Smooth muscle cell (in vitro differentiated cells): ENCODE results near the gene RIPPLY2. TPM values are rescaled to one million over a fixed set of nuclear protein-coding genes. Genes with fewer than 3 reads are reported as not detected.
"Not testable (repeated sequence)": the region's sequence is repeated elsewhere in the genome, so short reads cannot be mapped to it uniquely, and the experiment has no call there.

ENCODE experiments used
- DNase-seq: peaks from one replicate; lab custom pipeline; 2025; ENCODE audit not compliant: unreplicated experiment; lab: John Stamatoyannopoulos, UW
- H2AFZ ChIP-seq: fragments of 200-600 bp; sonication (generic); 2 replicates; pipeline ENCODE4 v1.6.0; 2016; ENCODE audit warnings: antibody characterized with exemption, low read depth, mild to moderate bottlenecking
- H3F3A ChIP-seq: fragments of 200-600 bp; sonication (generic); 2 replicates; pipeline ENCODE4 v1.6.0; 2017; ENCODE audit warnings: antibody characterized with exemption, low read depth
- H3K27ac ChIP-seq: fragments of 200-600 bp; sonication (generic); 2 replicates; pipeline ENCODE4 v1.5.1; 2016; ENCODE audit warnings: low read depth, mild to moderate bottlenecking
- H3K27me3 ChIP-seq: fragments of 200-600 bp; sonication (generic); 2 replicates; pipeline ENCODE4 v1.6.1; 2016; ENCODE audit warnings: low read depth, mild to moderate bottlenecking
- H3K36me3 ChIP-seq: fragments of 200-600 bp; sonication (generic); 2 replicates; pipeline ENCODE4 v1.5.1; 2016; ENCODE audit warnings: low read depth
- H3K4me1 ChIP-seq: fragments of 200-600 bp; sonication (generic); 2 replicates; pipeline ENCODE4 v1.5.1; 2016; ENCODE audit warnings: low read depth
- H3K4me2 ChIP-seq: fragments of 200-600 bp; sonication (generic); 2 replicates; pipeline ENCODE4 v1.6.0; 2016; ENCODE audit warnings: mild to moderate bottlenecking
- H3K4me3 ChIP-seq: fragments of 200-600 bp; sonication (generic); 2 replicates; pipeline ENCODE4 v1.5.1; 2016; ENCODE audit warnings: mild to moderate bottlenecking
- H3K79me2 ChIP-seq: fragments of 200-600 bp; sonication (generic); 2 replicates; pipeline ENCODE4 v1.6.0; 2016; ENCODE audit warnings: low read depth, mild to moderate bottlenecking
- H3K9ac ChIP-seq: fragments of 200-600 bp; sonication (generic); 2 replicates; pipeline ENCODE4 v1.6.0; 2016; ENCODE audit warnings: low read depth
- H3K9me3 ChIP-seq: fragments of 200-600 bp; sonication (generic); replicated peaks from 2 replicates; pipeline ENCODE4 v1.5.1; 2016; ENCODE audit warnings: low read depth
- H4K20me1 ChIP-seq: fragments of 200-600 bp; sonication (generic); 2 replicates; pipeline ENCODE4 v1.6.0; 2016; ENCODE audit warnings: low read depth
- CTCF ChIP-seq: fragments of 200-600 bp; sonication (generic); IDR thresholded peaks from 2 replicates; pipeline ENCODE4 v1.5.1; 2017; ENCODE audit warnings: borderline replicate concordance, mild to moderate bottlenecking, antibody characterized with exemption; ENCODE audit not compliant: insufficient read depth, poor library complexity, severe bottlenecking
- WGBS: methylation state at CpG from one replicate; pipeline ENCODE4 v1.1.7; 2016; ENCODE audit warnings: low lambda C conversion rate; 5-methylcytosine and 5-hydroxymethylcytosine counted together
- polyA plus RNA-seq: library from polyadenylated mRNA; unstranded; fragments of >200 nt; fragmentation: Nextera tagmentation; extraction: Ambion mirVana; gene quantifications from 2 replicates; pipeline ENCODE4 v1.2.1, GENCODE V29; 2016
- total RNA-seq: library from RNA; depleted of rRNA; stranded (reverse); fragments of >200 nt; gene quantifications from 2 replicates; pipeline ENCODE4 v1.2.3, GENCODE V29; 2014

Gene RIPPLY2
- not detected in 2 replicates for total RNA-seq
- polyA plus RNA-seq = not detected in 2 replicates

GRCh38 chr6:83853178-83854000, at the start of gene RIPPLY2:
Gene RIPPLY2, plus strand, starts transcription at chr6:83853360. Its CDS starts 57 bp downstream, at chr6:83853417.
- Histone ChIP-seq H2AFZ (peak within 1 kb of the TSS; percentile 39), H3K9me3 (no peaks in the 10 kb centered on the region), H3K4me3 (peak within 1 kb of the TSS; percentile 54), H4K20me1 (no peaks in the 10 kb centered on the region), H3K36me3 (no peaks in the 10 kb centered on the region), H3K27ac (no peak within 1 kb of the TSS), H3K9ac (no peak within 1 kb of the TSS), H3K79me2 (no peaks in the 10 kb centered on the region), H3K4me1 (peaks cover 5% of the 10 kb centered on the region), H3K27me3 (peaks cover 81% of the 10 kb centered on the region), H3F3A (no peaks in the 10 kb centered on the region), H3K4me2 (peak within 1 kb of the TSS; percentile 87)
- DNase-seq = no peak
- no peak for TF ChIP-seq CTCF
- WGBS = under 1% methylated on average over 75 of the region's 81 CpGs

- not testable (repeated sequence) for H3K9ac ChIP-seq
- WGBS = 78% methylated on average over 10 of the region's 21 CpGs
Measured at GRCh38 chr6:83803492-83803891, 49.7 kb upstream of the RIPPLY2 start.

GRCh38 chr6:83804886-83805285, 48.3 kb upstream of the RIPPLY2 start:
- Histone ChIP-seq H3K4me3 (no peak overlapping the region), H2AFZ (no peak overlapping the region), H3K9me3 (no peaks in the 10 kb centered on the region), H3K79me2 (no peaks in the 10 kb centered on the region), H3K9ac (no peak overlapping the region), H3K36me3 (no peaks in the 10 kb centered on the region), H3K4me1 (no peaks in the 10 kb centered on the region), H3K27ac (no peak overlapping the region), H3K27me3 (no peaks in the 10 kb centered on the region), H3F3A (no peaks in the 10 kb centered on the region), H4K20me1 (no peaks in the 10 kb centered on the region), H3K4me2 (no peak overlapping the region)
- TF ChIP-seq CTCF = no peak
- DNase-seq = no peak

More at GRCh38 chr6:83803492-83803891, 49.7 kb upstream of the RIPPLY2 start:
- H3K79me2 ChIP-seq, H4K20me1 ChIP-seq, DNase-seq, H3K36me3 ChIP-seq, H2AFZ ChIP-seq, H3K27me3 ChIP-seq, H3K4me3 ChIP-seq, H3K4me2 ChIP-seq, H3K27ac ChIP-seq, H3K4me1 ChIP-seq, H3K9me3 ChIP-seq, H3F3A ChIP-seq: not testable (repeated sequence)

- Histone ChIP-seq H2AFZ (no peak overlapping the region), H3K9ac (no peak overlapping the region), H3K9me3 (no peaks in the 10 kb centered on the region), H3K27me3 (no peaks in the 10 kb centered on the region), H3K4me1 (no peaks in the 10 kb centered on the region), H4K20me1 (no peaks in the 10 kb centered on the region), H3F3A (no peaks in the 10 kb centered on the region), H3K27ac (no peak overlapping the region), H3K4me2 (no peak overlapping the region), H3K79me2 (no peaks in the 10 kb centered on the region), H3K4me3 (no peak overlapping the region), H3K36me3 (no peaks in the 10 kb centered on the region)
- no peak for DNase-seq
- TF ChIP-seq CTCF = no peak
Measured at GRCh38 chr6:83808005-83808404, 45.2 kb upstream of the RIPPLY2 start.
